NCI-H524 (cell line): ENCODE results near the gene SCD5.

Experiments
- DNase-seq, 2 experiments: peaks; one replicate each; lab custom pipeline; 2025; lab: John Stamatoyannopoulos, UW

SCD5 gene

DNA sequence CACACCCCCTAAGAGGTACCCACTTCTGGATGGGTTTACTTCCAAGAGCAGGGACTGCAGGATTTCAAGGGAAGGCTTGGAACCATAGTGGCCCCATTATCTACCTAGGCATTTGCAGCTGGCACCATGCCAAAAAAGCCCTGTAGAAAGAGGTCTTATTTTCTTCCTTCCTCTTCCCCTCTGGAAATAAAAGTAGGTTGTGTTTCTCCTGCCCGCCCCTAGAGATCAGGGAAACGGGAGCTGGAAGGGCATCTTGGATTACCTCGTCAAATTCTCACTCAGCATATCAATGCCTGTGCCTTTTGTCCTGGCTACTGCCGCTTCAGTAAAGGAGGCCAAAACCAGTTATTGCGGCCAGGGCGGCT, 1.6 kb downstream of the SCD5 start:
- DNase-seq, result peak in 1 of 2 experiments; percentile 10

DNA sequence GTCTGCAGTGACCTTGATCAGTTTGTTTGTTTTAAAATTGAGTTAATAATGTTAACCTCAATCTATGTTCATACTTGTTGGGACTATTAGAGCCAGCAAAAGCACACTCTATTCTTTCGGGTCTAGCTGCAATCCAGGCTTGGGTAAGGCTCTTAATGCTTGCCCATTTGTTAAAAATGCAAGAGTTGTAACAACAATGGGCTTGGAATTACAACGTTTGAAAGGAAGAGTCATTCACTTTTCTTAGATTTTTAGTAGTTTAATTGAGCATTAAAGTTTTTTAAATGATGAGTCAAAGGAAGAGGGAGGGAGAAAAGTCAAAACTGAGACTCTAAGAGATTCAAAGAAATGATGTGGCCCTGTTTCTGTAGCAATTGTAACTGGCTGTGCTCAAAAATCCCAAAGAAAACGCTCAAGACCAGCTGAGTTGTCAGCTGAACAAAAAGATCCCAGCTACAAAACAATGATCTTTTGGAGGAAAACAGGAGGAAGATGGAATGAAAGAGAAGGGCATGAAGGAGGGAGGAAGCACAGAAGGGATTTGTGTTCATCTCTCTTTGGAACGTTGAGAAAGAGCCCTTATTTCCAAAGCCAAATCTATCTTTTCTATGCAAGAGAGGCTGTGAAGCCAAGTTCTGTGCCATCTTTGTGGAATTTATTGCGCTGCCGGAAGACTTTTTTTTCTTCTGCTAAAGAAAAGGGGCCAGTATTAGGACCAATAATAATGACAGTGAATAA, 5.5 kb downstream of the SCD5 start:
- DNase-seq, result no peak

DNA sequence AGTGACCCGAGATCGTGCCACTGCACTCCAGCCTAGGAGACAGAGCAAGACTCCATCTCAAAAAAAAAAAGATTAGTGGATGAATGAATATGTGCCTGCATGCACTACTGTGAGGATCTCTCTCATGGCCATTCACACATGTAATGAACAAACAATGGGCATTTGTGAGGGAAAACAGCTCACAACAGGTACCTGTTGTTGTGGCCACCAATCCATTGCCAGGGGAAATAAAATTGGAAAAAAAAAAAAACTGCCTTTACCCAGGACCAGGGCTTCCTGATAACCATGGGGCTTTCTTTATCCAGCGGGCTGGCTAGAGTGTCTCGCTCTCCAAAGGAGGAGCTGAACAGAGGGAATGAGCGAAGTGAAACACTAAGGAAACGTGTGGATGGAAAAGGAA, 7.4 kb downstream of the SCD5 start:
- no peak for DNase-seq

DNA sequence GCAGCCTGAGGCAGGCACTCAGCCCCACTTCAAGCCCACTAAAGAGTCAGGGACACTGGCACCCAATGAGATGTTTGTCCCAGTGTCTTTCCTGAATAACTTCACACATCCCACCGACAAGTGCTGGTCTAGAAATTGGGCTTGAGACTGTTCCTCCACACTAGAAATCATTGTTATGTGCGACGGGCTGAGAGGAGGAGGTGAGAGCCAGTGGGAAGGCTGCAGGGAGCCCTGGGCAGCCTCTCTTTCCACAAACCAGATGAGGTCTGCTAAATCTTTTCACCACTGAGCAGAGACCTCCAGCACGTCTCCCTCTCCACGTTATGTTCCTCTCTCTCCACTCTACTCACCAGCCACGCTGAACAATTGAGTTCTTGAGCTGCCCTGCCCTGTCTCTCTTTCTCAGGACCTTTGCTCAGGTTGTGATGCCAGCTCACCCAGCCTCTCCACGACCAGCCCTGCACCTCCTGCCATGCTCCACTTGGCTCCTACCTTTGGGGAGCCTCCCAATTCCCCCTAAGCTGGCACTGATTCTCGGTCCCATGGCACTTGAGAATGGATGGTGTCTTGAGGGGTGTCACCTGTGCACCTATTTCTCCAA, 8.4 kb downstream of the SCD5 start:
- no peak for DNase-seq

DNA sequence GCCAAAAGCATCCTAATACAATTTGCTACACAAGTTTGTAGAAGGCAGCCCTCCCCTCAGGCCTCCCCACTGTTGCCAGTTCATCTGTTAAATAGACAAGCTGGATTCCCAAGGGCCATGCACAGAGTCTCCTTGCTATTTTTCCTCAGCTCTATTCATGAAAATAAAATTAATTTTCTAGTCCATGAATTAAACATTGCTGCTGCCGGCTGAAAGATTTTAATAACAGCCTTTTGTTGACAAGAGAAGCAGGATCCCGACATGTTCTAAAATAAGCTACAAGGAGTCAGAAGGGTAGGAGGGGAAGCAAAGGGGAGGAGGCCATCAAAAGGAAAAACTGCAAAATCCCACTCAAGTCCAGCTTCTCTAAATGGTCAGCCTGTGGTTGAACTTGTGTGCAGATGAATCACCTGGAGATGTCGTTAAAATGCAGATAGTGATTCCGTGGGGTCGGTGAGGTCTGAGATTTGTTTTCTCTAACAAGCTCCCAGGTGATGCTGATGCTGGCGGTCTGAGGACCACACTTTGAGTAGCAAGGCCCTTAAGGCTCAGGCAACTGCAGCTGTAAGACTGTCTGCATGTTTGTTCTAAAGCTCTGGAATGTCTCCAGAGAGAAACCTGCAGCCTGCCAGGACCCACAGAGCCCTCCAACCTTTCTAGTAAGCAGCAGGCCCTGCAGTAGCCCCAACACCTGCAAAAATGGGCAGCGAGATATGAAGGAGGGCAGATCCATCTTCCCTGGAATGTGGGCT, 9.4 kb downstream of the SCD5 start:
- no peak for DNase-seq

DNA sequence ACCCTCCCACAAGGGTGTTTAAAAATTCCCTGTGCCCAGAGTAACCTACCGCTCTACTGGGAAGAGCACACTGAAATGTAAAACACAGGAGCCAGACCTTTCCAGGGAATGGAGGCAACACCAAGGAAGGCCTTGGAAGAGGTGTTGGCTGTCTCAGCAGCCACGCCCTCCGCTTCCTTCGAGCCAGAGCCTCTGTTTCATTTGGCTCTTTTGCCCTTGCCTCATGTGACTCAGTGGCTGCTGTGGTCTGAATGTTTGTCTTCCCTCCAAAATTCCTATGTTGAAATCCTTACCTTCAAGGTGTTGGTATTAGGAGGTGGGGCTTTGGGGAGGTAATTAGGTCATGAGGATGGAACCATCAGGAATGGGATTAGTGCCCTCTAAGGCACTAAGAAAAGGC, 11.3 kb downstream of the SCD5 start:
- no peak for DNase-seq

DNA sequence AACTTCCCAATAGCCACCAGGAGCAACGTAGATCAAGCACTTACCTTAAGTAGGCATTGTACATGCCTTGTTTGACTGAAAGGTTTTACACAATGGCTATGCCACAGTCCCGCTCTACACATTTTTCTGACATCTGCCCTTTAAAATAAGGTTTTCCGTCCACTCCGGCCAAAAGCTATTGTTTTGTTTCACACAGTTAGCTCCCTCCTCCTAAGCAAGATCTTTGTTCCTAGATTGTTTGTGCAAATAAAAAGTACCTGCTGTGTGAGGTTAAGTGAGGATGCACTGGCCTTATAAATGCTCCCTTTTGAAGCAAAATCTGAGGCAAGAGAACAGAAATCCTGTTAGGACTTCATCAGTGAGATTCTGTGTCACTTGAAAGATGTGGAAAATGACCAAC, 11.8 kb downstream of the SCD5 start:
- no peak for DNase-seq

DNA sequence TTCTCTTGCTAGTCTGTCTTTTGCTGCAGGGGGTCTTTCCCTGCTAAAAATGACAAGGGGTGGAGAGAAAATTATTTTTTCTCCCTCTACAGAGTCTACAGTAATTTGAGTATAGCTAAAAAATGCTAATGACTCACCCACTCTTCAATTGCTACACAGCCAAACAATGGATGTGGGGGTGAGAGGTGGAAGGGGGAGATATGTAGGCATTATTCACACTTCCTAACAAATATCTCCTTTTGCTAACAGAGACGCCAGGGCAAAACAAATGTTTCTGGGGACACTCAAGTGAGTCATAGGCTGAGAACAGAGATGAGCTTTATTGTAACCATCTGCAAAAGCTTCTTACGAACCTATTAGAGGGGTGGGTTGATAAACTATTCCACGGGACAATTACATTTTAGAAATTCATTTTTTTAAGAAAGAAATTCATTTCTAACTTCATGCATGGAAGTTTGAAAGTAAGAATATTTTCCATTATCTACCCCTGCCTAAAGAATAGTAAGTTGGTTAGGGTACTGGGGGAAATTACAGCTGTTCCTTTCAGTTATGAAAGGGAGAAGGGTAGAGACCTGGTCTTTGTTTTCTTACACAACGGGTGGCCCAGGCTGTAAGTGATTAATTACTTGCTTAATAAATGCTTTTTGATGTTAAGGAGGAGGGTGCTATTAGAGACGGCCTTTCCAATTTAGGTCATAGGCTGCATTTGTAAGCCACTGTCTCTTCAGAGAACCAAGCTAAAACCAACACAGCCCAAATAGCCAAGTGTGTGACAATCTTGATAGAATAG, 12.8 kb downstream of the SCD5 start:
- peak in 1 of 2 experiments; percentile 19 for DNase-seq

DNA sequence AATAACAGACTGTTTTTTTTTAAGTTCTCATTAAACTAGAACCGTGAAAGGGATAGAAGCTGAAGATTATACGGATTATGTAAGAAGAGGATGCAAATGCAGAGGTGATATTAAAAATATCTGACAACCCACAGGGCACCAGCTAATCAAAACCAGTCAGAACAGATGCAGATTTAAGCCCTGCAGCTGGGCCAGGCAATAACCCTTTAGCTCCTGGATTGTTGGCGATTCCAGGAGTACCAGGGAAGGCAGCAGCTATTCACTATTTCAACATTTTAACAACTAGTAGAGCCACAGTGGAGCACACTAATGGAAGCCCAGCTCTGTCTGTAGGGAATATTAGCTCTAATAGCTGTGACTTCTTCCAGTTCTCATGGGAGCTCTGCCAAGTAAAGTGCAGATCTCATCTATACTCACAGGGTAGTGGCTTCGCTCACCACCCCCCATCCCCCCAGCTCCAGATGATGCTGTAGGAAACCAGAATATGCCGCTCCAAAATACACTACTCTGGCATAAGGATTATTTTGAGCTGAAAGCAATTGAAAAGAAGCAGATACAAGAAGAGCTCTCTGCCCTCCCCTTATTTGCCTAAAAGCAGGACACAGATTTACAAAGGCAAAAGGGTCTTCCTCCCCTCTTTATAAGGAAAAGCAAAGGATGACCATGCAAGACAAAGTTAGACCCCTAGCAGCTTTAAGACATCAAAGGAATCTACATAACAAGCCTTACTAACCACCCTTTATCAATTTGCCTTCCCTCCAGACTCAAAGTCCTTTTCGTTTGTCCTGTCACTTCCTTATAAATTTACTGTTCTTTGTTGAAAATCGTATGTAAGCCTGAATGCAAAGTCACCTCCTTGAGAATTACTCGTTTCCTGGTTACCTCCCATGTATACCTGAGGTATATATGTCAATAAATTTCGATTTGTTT, 13.7 kb downstream of the SCD5 start:
- peak; percentile 47 to 66 for DNase-seq

DNA sequence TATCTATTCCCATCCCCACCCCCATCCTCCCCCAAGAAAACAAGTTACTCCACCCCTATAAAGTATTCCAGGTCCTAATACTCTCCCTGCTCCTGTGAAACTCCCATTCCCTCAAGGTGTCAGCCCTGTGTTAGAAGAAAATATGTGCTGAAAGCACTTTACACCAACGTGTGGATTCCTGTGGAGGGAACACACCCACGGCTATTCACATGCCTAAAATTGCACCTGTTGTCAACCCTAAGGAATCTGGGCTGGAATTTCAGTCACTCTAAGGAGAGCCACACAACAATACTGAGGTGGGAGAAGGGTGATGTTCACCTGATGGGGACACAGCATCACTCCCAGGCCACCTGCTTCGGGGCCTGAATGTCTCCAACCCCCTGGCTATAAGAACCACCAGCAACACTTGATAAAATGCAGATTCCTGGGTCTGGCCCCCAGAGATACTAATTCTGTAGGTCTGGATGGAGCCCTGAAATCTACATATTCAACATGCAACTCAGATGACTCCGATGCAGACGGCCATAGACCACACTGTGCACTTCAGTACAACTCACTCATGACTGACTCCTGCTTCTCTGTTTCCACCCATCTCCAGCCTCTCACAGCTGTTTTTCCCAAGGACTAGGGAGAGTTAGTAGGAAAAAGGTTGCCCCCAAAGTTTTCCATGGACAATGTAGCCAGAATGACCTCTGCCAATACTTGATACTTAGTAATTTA, 15.8 kb downstream of the SCD5 start:
- DNase-seq, result no peak

DNA sequence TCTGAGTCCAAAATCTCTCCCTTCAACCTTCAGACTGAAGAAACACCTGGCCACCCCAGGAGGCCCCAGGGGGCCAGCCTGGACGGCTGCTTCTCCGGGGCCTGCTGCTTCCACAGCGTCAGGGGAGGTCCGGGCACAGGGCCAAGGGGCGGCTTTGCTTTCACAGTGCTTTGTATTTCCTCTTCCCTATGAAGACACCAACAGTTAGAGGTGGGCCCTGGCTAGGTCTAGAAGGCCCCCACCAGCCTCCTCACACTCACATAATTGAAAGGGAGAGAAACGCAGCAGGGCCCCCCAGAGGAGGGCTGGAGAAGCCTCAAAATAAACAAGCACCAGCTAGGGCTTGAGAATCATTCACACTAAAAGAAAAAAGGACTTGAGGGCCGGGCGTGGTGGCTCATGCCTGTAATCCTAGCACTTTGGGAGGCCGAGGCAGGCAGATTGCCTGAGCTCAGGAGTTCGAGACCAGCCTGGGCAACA, 17.8 kb downstream of the SCD5 start:
- DNase-seq, result peak; percentile 90 to 91

DNA sequence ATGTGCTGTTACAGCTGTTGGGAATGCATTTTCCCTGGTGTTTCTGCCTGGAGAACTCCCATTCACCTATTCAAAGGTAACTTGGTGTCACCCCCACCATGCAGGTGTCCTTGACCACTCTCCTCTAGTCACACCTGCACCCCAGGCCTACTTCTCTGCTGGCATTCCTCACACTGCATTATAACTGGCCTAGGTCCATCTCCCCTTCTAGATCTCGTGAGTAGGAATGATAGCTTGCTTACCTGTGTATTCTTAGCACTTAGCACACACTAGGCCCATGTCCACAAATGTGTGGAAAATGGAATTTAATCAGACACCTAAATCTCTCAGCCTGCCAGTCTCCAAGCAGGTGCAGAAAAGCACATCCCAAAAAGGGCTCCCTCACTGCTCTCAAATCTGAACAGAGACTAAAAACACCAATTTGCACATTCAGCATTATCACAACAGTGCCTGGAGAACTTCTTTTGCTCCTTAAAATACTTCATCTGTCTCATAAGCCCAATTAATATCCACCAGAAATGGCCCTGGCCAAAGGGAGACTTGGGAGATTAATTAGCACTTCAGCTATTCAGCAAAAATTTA, 18.3 kb downstream of the SCD5 start:
- DNase-seq, result no peak

DNA sequence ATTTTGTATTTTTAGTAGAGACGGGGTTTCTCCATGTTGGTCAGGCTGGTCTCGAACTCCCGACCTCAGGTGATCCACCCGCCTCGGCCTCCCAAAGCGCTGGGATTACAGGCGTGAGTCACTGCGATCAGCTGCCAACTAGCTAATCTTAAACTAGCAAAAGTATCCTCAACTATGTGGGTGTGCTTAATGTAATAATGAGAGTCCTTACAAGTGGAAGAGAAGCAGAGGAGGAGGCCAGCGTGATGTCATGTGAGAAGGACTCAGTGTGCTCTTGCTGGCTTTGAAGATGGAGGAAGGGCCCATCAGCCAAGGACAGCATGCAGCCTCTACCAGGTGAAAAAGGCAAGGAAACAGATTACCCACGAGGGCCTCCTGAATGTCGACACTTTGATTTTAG, 19.6 kb downstream of the SCD5 start:
- no peak for DNase-seq

DNA sequence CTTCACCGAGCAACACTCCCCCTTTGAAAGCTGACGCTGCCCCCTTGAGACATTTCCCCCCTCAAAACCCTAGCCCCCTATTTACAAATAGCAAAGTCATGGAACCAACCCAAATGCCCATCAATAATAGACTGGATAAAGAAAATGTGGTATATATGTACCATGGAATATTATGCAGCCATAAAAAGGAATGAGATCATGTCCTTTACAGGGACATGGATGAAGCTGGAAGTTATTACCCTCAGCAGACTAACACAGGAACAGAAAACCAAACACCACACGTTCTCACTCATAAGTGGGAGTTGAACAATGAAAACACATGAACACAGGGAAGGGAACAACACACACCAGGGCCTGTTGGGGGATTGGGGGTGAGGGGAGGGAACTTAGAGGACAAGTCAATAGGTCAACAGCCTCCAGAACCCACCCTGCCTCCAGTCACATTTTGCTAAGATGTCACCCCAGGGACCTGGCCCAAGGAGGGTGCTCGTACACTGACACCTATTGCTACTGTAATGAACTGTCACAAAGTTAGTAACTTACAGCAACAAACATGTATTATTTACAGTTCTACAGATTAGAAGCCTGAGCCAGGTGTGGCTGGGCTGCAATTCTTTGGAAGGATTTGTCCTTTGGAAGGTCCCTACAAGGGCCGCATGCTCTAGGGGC, 20.6 kb downstream of the SCD5 start:
- no peak for DNase-seq

DNA sequence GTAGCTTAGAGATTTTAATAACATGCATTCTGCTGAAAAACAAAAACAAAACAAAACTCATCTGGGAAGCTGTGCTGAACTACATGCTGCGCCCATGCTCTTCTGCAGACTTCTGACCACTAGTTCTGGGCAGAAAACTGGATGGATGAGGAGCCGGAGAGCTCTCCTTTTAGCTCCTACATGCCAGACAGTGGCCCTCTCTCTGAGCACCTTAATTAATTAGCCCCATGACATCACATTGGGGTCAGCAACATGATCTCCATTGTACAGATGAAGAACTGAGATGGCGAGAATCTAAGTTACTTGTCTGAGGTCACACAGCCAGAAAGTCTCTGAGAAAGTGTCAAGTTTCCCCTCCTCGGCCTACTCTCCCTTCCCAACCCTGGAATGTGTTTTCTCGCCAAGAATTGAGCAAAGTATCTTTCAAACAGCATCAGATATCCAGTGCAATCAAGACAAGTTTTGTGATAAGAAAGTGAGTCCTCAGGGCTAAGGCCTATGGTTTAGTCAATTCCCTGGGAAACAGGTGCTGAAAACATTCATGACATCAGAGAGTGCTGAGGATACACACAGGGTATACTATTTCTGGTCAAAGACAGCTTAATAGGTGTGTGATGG, 21.6 kb downstream of the SCD5 start:
- DNase-seq, result no peak

DNA sequence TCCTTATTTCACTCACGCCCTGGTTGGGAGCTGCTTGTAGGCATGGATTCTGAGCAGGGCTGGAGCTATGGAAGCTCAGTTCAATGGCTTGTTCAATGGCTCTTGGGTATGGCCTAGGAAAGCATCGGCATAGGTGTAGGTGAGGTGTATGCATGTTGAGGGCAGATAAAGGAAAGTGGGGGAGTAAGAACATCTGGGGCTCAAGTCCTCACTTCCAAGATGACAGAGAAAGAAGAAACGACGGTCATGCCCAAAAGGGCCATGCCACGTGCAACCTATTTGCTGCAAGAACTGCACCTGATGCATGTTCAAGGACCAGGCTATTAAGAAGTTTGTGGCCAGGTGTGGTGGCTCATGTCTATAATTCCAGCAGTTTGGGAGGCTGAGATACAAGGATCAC, 23.4 kb downstream of the SCD5 start:
- no peak for DNase-seq

DNA sequence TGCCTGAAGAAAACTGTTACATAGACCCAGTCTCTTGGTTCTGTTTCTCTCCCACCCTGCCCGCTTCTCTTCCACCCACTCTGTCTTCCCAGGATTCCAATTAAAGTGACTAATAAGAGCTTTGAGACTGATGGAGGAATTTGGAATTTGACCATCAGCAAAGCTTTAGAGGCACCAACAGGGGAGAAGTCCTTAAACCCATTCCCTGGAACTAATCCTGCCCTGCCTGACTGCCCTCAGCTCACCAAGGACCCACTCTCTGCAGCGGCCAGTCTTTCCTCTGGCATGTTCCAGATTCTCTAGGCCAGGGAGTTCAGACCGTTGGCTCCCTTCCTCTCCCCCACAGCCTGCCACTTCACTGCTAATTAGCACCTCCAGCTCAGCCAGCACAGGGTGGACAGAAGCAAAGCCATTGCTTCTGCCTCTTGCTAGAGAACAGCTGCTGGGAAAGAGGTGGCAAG, 23.9 kb downstream of the SCD5 start:
- peak in 1 of 2 experiments; percentile 1 for DNase-seq

DNA sequence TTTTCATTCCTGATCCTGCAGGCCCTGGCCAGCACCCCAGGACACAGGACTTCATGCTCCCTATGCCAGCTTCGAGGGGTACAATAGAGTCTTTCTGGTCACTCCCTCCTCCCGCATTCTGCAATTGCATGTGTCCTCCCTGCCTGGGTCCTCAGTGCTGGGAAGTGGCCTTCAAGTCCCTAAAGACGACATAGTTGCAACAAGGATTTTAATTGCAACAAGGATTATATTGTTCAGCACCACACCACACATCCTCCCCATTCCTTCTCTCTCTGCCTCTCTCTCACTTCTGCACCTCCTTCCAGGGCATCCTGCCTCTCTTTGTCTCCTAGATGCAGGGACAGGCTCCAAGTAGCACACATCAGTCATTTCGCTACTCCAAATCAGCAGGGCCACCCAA, 25.5 kb downstream of the SCD5 start:
- no peak for DNase-seq

DNA sequence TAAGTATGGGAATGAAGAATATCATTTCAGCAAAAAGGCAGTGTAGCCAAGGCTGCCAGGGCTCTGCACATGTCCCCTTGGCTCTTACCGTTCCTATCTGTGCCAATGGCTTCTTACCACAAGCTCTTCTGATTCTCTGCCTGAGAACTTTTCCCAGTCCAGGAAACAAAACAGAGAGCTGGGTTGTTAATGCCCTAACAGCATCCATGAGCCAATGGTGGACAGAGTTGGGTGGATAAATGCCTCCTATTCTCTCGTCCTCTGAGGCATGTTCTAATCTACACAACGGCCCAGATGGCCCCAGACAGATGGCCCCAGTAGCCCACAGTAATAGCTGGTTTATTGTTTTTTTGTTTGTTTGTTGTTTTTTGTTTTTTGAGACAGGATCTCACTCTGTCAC, 28.0 kb downstream of the SCD5 start:
- DNase-seq, result peak in 1 of 2 experiments; percentile 7
